Mesenchymal stem cell (in vitro differentiated cells and primary cell): Measurements from ENCODE around the gene MYO9A.

Experiments used
- DNase-seq: peaks from one replicate; pipeline ENCODE4 v3.0.0-alpha.2; 2013
- H2AFZ ChIP-seq: one replicate; pipeline ENCODE4 v1.6.1; 2013; ENCODE audit warnings: low read depth, mild to moderate bottlenecking, control low read depth, inconsistent platforms, low read length, moderate library complexity
- H2AK5ac ChIP-seq: 2 replicates; pipeline ENCODE4 v1.6.1; 2013; ENCODE audit warnings: low read length, moderate library complexity, mild to moderate bottlenecking, inconsistent platforms; ENCODE audit not compliant: severe bottlenecking
- H2BK120ac ChIP-seq: one replicate; pipeline ENCODE4 v1.6.1; 2013; ENCODE audit warnings: low read depth, mild to moderate bottlenecking, inconsistent platforms, low read length, moderate library complexity
- H2BK12ac ChIP-seq, 2 experiments: one replicate each; pipeline ENCODE4 v1.6.1; 2013; ENCODE audit warnings: inconsistent platforms in 2 of 2, low read length in 2 of 2, mild to moderate bottlenecking in 2 of 2, moderate library complexity in 2 of 2, control low read depth in 1 of 2
- H2BK15ac ChIP-seq: one replicate; pipeline ENCODE4 v1.6.1; 2013; ENCODE audit warnings: mild to moderate bottlenecking, low read depth, inconsistent platforms; ENCODE audit not compliant: poor library complexity, severe bottlenecking
- H2BK5ac ChIP-seq: 2 replicates; pipeline ENCODE4 v1.6.1; 2013; ENCODE audit warnings: low read depth, mild to moderate bottlenecking, low read length, control low read depth, inconsistent platforms; ENCODE audit not compliant: poor library complexity, severe bottlenecking
- H3K14ac ChIP-seq, 2 experiments: one replicate each; pipeline ENCODE4 v1.6.1; 2013; ENCODE audit warnings: inconsistent platforms in 2 of 2, low read length in 2 of 2, control low read depth in 1 of 2, mild to moderate bottlenecking in 1 of 2, moderate library complexity in 1 of 2
- H3K18ac ChIP-seq, 2 experiments: one replicate each; pipeline ENCODE4 v1.6.1; 2013; ENCODE audit warnings: inconsistent platforms in 2 of 2, low read length in 2 of 2, control low read depth in 1 of 2, low read depth in 1 of 2, mild to moderate bottlenecking in 1 of 2
- H3K23ac ChIP-seq, 2 experiments: one replicate each; pipeline ENCODE4 v1.6.1; 2013; ENCODE audit warnings: inconsistent platforms in 2 of 2, low read length in 2 of 2, mild to moderate bottlenecking in 2 of 2, moderate library complexity in 2 of 2, control low read depth in 1 of 2
- H3K27ac ChIP-seq: 2 replicates; pipeline ENCODE4 v1.5.1; 2013; ENCODE audit warnings: mild to moderate bottlenecking, moderate library complexity, low read length, control low read depth, inconsistent platforms; ENCODE audit not compliant: poor library complexity, severe bottlenecking
- H3K27me3 ChIP-seq, 2 experiments: 2 replicates each; pipeline versions ENCODE4 v1.6.1 to v1.7.0; 2013; ENCODE audit warnings: low read length in 2 of 2, mild to moderate bottlenecking in 2 of 2, moderate library complexity in 2 of 2, control low read depth in 1 of 2, inconsistent platforms in 1 of 2; ENCODE audit not compliant: control insufficient read depth in 1 of 2, insufficient read depth in 1 of 2
- H3K36me3 ChIP-seq, 2 experiments: 2 replicates each; pipeline versions ENCODE4 v1.6.1 to v1.7.0; 2013; ENCODE audit warnings: low read length in 2 of 2, control low read depth in 1 of 2, inconsistent platforms in 1 of 2, low read depth in 1 of 2, mild to moderate bottlenecking in 1 of 2; ENCODE audit not compliant: insufficient read depth in 2 of 2, control insufficient read depth in 1 of 2
- H3K4ac ChIP-seq, 2 experiments: one replicate each; pipeline ENCODE4 v1.6.1; 2013; ENCODE audit warnings: inconsistent platforms in 2 of 2, low read length in 2 of 2, mild to moderate bottlenecking in 2 of 2, moderate library complexity in 2 of 2, control low read depth in 1 of 2, low read depth in 1 of 2
- H3K4me1 ChIP-seq: 2 replicates; pipeline ENCODE4 v1.6.1; 2013; ENCODE audit warnings: low read depth, low read length, control low read depth; ENCODE audit not compliant: control insufficient read depth, insufficient read depth
- H3K4me2 ChIP-seq: 2 replicates; pipeline ENCODE4 v1.6.1; 2013; ENCODE audit warnings: low read length, mild to moderate bottlenecking, inconsistent platforms; ENCODE audit not compliant: poor library complexity, severe bottlenecking
- H3K4me3 ChIP-seq, 2 experiments: 2 replicates each; pipeline versions ENCODE4 v1.5.1 to v1.7.0; 2013; ENCODE audit warnings: low read length in 2 of 2, mild to moderate bottlenecking in 2 of 2, control low read depth in 1 of 2, low read depth in 1 of 2; ENCODE audit not compliant: insufficient read depth in 1 of 2
- H3K79me1 ChIP-seq: replicated peaks from 2 replicates; pipeline ENCODE4 v1.6.1; 2013; ENCODE audit warnings: mild to moderate bottlenecking, control low read depth, low read length, inconsistent platforms; ENCODE audit not compliant: poor library complexity, severe bottlenecking
- H3K9ac ChIP-seq: 2 replicates; pipeline ENCODE4 v1.7.0; 2013; ENCODE audit warnings: mild to moderate bottlenecking, low read length, moderate library complexity
- H3K9me3 ChIP-seq: 2 replicates; pipeline ENCODE4 v1.7.0; 2013; ENCODE audit warnings: mild to moderate bottlenecking, low read length; ENCODE audit not compliant: control insufficient read depth
- H4K8ac ChIP-seq: one replicate; pipeline ENCODE4 v1.6.1; 2013; ENCODE audit warnings: inconsistent platforms, mild to moderate bottlenecking, low read length, moderate library complexity
- H4K91ac ChIP-seq: one replicate; pipeline ENCODE4 v1.6.1; 2013; ENCODE audit warnings: mild to moderate bottlenecking, low read length, inconsistent platforms
- WGBS: methylation state at CpG from one replicate; pipeline ENCODE4 v1.1.7; 2013; ENCODE audit warnings: mixed read lengths; 5-methylcytosine and 5-hydroxymethylcytosine counted together

MYO9A gene

DNA sequence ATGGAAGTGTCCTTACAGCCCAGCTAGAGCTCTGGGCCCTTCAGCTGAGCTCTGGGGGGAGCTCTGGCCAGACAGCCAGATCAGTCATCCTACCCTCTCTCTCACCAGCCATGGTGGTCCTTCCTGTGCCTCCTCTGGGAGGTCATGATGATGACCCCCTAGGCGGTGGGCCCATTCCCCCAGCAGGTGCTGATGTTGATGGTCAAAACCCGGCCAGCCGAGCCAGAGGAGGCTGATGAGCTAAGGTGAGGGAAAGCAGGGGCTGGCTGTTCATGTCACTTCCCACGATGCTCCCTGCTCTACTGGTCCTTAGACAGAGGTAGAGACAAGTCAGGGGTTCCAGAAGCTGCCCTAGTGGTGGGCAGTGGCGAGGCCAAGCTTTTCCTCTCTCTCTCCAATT, 44.6 kb upstream of the MYO9A start:
- no peaks in the 10 kb centered on the region for H3K36me3 ChIP-seq
- no peak overlapping the region for H2BK12ac ChIP-seq
- no peaks in the 10 kb centered on the region for H3K4me1 ChIP-seq
- no peak overlapping the region for H3K23ac ChIP-seq
- WGBS: 82% methylated on average over 4 of the region's 5 CpGs
- H2AK5ac ChIP-seq: no peak overlapping the region
- H2AFZ ChIP-seq: no peak overlapping the region
- no peak overlapping the region for H3K4me3 ChIP-seq
- no peak for DNase-seq
- no peak overlapping the region for H3K14ac ChIP-seq
- no peak overlapping the region for H3K27ac ChIP-seq
- no peak overlapping the region for H3K4ac ChIP-seq
- no peak overlapping the region for H4K8ac ChIP-seq
- H3K18ac ChIP-seq: no peak overlapping the region
- H3K9ac ChIP-seq: no peak overlapping the region
- no peak overlapping the region for H2BK5ac ChIP-seq
- H3K27me3 ChIP-seq: peaks cover 0 to 37% of the 10 kb centered on the region in 2 experiments
- no peaks in the 10 kb centered on the region for H3K79me1 ChIP-seq
- no peak overlapping the region for H2BK120ac ChIP-seq
- H2BK15ac ChIP-seq: no peak overlapping the region
- no peaks in the 10 kb centered on the region for H3K9me3 ChIP-seq
- no peak overlapping the region for H4K91ac ChIP-seq
- no peak overlapping the region for H3K4me2 ChIP-seq

DNA sequence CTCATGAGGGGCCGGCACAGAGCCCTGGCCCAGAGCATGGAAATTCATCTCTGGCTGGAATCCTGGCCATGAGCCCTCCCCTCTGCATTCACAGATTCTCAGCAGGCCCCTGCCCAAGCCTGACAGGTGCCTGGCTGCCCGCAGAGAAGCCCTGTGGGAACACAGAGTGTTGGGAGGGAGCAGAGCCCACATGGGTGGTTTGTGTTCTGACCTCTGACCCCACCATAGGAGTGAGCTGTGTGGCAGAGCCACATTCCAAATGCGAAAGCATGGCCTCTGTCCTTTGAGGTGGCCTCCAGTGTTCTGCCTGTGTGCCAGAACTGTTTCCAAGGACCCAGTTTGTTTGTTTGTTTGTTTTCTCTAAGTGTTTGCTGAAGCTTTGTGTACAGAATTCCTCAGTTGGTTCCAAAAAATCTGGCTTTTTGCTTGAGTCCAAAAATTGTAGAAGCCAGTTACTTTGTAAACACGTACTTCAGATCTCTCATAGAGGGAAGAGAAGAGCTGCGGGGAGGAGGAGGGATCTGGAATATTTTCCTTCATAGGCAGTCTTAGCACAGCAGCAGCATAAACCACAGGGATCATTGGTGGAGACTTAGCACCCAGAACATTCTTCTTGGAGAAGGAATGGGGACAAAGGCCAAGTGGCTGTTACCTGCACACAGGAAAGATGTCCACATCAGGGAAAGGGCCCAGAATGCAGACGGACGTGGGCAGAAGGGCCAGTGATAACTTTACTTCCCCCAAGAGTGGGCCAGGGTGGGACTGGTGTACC, 43.6 kb upstream of the MYO9A start:
- no peak overlapping the region for H2BK5ac ChIP-seq
- H3K4ac ChIP-seq: no peak overlapping the region
- 85% methylated on average over 7 of the region's 7 CpGs for WGBS
- no peaks in the 10 kb centered on the region for H3K9me3 ChIP-seq
- no peak overlapping the region for H2BK12ac ChIP-seq
- H3K4me1 ChIP-seq: no peaks in the 10 kb centered on the region
- no peak overlapping the region for H2AK5ac ChIP-seq
- no peak overlapping the region for H4K8ac ChIP-seq
- no peak overlapping the region for H3K9ac ChIP-seq
- peaks cover 0 to 27% of the 10 kb centered on the region in 2 experiments for H3K27me3 ChIP-seq
- no peak for DNase-seq
- no peak overlapping the region for H3K27ac ChIP-seq
- no peaks in the 10 kb centered on the region for H3K36me3 ChIP-seq
- no peak overlapping the region for H3K18ac ChIP-seq
- no peaks in the 10 kb centered on the region for H3K79me1 ChIP-seq
- H2BK15ac ChIP-seq: no peak overlapping the region
- H2AFZ ChIP-seq: no peak overlapping the region
- H3K23ac ChIP-seq: no peak overlapping the region
- H2BK120ac ChIP-seq: no peak overlapping the region
- H3K4me2 ChIP-seq: no peak overlapping the region
- H3K4me3 ChIP-seq: no peak overlapping the region
- H3K14ac ChIP-seq: no peak overlapping the region
- H4K91ac ChIP-seq: no peak overlapping the region

DNA sequence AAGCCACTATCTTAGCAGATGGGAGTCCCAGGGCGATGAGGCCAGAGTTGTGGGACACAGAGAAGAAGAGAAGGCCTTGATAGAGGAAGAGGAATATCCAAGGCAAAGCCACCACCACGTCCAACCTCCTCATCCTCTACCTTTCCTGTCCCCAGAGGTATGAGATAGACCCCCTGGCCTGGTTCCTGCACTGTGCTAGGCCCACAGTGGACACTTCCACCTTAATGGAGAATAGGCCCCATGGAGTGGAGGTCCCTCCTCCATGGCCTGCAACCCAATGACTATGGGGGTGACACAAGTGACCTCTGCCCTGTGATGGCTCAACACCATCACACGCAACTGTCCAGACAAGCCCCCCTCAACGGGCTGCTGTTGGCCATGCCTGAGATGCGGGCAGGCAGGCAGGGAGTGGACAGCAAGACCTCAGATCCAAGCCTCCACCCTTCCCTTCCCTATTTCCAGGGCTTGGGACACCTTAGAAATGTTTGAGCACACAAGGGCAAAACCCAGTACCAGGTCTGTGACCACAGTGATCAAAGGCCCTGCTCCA, 42.8 kb upstream of the MYO9A start:
- H3K4me2 ChIP-seq: no peak overlapping the region
- H3K9ac ChIP-seq: no peak overlapping the region
- no peak for DNase-seq
- H3K4me3 ChIP-seq: no peak overlapping the region
- no peak overlapping the region for H3K27ac ChIP-seq
- H3K79me1 ChIP-seq: peaks cover 2% of the 10 kb centered on the region
- H2BK15ac ChIP-seq: no peak overlapping the region
- no peaks in the 10 kb centered on the region for H3K9me3 ChIP-seq
- H2BK5ac ChIP-seq: no peak overlapping the region
- H3K23ac ChIP-seq: no peak overlapping the region
- no peaks in the 10 kb centered on the region for H3K36me3 ChIP-seq
- H4K91ac ChIP-seq: no peak overlapping the region
- H3K14ac ChIP-seq: no peak overlapping the region
- no peak overlapping the region for H3K18ac ChIP-seq
- H2BK120ac ChIP-seq: no peak overlapping the region
- peaks cover 0 to 22% of the 10 kb centered on the region in 2 experiments for H3K27me3 ChIP-seq
- H4K8ac ChIP-seq: no peak overlapping the region
- H2AK5ac ChIP-seq: no peak overlapping the region
- H3K4me1 ChIP-seq: peaks cover 4% of the 10 kb centered on the region
- no peak overlapping the region for H2BK12ac ChIP-seq
- H2AFZ ChIP-seq: no peak overlapping the region
- 84% methylated on average over 4 of the region's 5 CpGs for WGBS
- H3K4ac ChIP-seq: no peak overlapping the region

DNA sequence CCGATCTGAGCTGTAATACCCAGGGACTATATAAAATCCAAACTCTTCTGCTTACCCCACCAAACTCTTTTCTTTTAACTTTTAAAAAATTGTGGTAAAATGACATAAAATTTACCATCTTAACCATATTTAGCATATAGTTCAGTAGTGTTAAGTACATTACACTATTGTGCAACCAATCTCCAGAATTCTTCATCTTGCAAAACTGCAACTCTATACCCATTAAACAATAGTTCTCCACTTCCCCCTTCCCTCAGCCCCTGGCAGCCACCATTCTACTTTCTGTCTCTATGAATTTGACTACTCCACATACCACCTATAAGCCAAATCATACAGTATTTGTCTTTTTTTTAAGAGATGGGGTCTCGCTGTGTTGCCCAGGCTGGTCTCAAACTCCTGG, 39.0 kb upstream of the MYO9A start:
- H2AK5ac ChIP-seq: no peak overlapping the region
- no peak overlapping the region for H4K91ac ChIP-seq
- no peak overlapping the region for H2BK12ac ChIP-seq
- no peak overlapping the region for H3K23ac ChIP-seq
- no peak overlapping the region for H3K9ac ChIP-seq
- H2BK120ac ChIP-seq: no peak overlapping the region
- no peak overlapping the region for H3K4me3 ChIP-seq
- no peak for DNase-seq
- no peak overlapping the region for H3K4me2 ChIP-seq
- H4K8ac ChIP-seq: no peak overlapping the region
- no peak overlapping the region for H3K18ac ChIP-seq
- no peaks in the 10 kb centered on the region for H3K9me3 ChIP-seq
- H2BK15ac ChIP-seq: no peak overlapping the region
- H2BK5ac ChIP-seq: no peak overlapping the region
- H3K27ac ChIP-seq: no peak overlapping the region
- no peak overlapping the region for H3K14ac ChIP-seq
- H3K27me3 ChIP-seq: peaks cover 0 to 8% of the 10 kb centered on the region in 2 experiments
- H3K4ac ChIP-seq: no peak overlapping the region
- no peaks in the 10 kb centered on the region for H3K36me3 ChIP-seq
- H3K79me1 ChIP-seq: peaks cover 2% of the 10 kb centered on the region
- 96% methylated on average over 2 of the region's 2 CpGs for WGBS
- peaks cover 16% of the 10 kb centered on the region for H3K4me1 ChIP-seq
- H2AFZ ChIP-seq: no peak overlapping the region
